HG02798 (cell line): Measurements from ENCODE around the gene HIVEP1.

Source experiments
- ATAC-seq: cut with Tn5 transposase; IDR thresholded peaks from one replicate; pipeline ENCODE4 v1.9.1; 2021; ENCODE audit warnings: mild to moderate bottlenecking; ENCODE audit not compliant: unreplicated experiment, poor library complexity

The HIVEP1 gene

DNA sequence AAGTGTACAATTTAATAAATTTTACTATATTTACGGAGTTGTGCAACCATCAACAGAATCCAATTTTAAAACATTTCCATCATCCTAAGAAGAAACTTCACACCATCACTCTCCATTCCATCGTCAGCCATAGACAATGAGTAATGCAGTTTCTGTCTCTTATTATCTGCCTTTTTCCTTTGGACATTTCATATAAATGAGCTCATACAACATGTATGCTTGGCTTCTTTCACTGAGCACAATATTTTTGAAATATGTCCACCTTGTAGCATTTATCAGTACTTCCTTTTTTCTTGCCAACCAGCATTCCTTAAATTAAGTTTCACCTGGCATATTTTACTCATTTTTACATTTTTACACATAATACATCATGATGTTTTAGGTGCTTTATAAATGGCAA lies 22.7 kb upstream of the HIVEP1 start:
- no peak for ATAC-seq

DNA sequence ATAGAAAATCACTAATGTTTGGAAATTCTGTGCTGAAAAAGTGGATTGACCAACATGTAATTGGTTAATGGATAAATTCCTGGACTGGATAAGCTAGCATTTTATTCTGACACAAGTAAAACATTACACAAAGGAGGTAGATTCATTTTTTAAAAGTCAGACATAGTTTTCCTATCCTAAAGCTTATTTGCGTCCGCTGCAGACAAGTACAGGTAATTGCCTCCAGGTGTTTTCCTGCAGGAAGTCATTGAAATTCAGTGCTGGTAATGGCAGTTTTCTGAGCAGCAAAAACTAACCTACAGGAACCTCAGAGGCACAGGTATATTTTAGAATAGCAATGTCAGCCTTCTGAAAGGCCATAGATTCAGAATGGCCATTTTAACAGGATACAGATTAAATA lies 20.0 kb upstream of the HIVEP1 start:
- ATAC-seq = no peak

- ATAC-seq = no peak
These were observed 17.1 kb upstream of the HIVEP1 start for GRCh38 chr6:11994875-11995461.

DNA sequence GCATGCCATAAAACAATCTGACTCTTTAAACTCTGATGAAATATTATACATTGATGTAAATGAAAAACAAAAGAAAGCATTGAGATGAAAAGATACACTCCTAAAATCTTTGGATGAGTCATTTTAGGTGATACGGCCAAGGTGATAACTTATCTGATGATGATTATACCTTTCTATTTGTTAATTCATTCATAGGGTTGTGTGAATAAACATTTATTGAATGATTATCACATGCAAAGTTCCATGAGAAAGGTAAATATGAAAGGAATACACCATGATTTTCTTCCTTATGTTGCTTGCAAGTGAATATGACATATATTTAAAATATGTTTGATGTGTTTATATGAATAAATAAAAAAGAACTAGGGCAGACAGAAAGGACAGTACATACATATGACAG lies 15.4 kb upstream of the HIVEP1 start:
- ATAC-seq = no peak

- no peak for ATAC-seq
These were observed 12.9 kb upstream of the HIVEP1 start for GRCh38 chr6:11999246-11999645.

DNA sequence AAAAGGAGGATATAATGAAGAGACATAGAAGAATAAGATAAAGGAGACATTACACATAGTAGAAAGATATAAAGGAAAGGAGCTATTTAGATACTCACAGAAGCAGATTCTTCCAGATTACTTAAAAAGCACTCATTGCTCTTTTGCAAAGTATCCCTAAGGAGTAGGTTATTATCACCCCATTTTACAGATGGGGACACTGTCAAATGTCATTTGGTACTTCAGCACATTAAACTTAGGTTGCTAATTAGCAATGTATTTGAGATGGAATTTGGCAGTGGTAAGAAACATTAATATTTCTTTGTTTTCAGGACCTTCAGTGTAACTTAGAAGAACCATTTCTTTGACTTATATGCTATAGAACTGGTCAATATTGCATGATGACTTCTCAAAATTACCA lies 11.9 kb upstream of the HIVEP1 start:
- ATAC-seq = no peak

- ATAC-seq = no peak
These were observed 11.0 kb upstream of the HIVEP1 start for GRCh38 chr6:12001004-12001705.

- ATAC-seq = no peak
These were observed 10.2 kb upstream of the HIVEP1 start for GRCh38 chr6:12001706-12002435.

DNA sequence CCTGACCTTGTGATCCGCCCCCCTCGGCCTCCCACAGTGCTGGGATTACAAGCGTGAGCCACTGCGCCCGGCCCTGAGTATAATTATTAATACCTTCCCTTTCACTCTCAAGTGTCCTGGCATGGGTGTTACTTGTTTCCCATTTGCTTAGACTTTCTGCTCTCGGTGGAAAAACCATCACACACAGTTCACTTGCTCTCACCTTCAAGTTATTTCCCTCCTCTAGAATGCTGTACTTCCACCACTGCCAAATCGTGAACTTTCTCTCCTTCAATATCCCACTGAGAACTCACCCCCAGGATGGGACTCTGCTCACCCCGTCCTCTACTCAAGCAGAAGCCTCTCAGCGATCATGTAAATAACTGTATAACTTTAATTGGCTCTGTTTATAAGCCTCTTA lies 4.6 kb upstream of the HIVEP1 start:
- ATAC-seq = no peak

DNA sequence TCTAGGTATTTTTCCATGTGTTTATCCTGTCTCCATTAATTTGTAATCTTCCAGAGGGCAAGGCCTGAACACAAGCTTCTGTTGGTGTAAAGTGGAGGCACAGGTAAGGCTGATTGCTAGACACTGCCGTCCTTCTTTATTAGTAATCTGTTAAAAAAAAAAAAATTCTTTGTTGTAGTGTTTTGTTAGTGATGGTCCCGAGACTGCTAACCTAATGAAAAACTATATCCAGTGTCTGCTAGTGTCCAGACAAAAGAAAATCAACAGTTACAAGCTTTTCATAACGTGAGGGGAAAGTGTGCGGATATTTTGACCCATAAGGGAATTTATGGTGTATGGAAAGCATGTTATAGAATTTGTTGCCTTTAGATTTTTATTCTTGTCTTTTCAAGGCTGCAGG lies 4.2 kb upstream of the HIVEP1 start:
- ATAC-seq = no peak

- peak; percentile 38 for ATAC-seq
These were observed 3.5 kb upstream of the HIVEP1 start for GRCh38 chr6:12008366-12009179.

GRCh38 chr6:12009180-12009685 lies 2.9 kb upstream of the HIVEP1 start:
- no peak for ATAC-seq

GRCh38 chr6:12009876-12010634 lies 2.1 kb upstream of the HIVEP1 start:
- no peak for ATAC-seq

- peak; percentile 32 for ATAC-seq
These were observed 1.4 kb upstream of the HIVEP1 start for GRCh38 chr6:12010635-12011275.

DNA sequence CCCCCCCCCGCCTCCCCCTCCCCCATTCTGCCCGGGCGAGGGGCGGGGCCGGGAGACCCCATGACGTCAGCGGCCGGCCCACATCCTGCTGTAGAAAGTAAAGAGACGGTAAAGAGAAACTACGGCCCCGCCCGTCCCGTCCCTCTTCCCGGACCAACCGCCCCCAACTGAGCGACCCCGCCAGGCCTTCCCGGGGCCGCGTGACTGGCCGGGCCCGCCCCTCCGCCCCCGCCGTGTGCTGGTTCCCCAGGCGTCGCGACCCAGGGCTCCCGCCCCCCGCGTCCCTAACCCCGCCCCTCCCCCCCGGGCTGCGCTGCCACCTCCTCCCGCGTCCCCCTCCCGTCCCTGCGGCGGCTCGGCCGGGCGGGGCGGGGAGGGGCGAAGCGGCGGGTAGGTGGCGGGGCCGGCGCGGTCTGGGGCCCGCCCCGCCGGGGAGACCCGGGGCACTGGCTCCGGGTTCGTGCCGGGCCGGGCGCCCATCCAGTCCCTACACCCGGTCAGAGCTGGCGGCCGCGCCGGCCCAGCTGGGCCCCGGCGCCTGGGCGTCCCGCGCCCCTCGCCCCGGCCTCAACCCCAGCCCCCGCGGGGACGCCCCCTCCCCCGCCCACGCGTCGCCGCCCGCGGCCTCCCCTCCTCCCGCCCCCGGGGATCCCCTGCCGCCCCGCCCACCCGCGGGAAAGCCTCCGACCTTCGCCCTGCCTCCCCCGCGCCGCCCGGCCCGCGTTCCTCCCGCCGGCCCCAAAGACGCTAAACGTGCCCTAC lies 655 bp upstream of the HIVEP1 start:
- ATAC-seq = peak; percentile 73

DNA sequence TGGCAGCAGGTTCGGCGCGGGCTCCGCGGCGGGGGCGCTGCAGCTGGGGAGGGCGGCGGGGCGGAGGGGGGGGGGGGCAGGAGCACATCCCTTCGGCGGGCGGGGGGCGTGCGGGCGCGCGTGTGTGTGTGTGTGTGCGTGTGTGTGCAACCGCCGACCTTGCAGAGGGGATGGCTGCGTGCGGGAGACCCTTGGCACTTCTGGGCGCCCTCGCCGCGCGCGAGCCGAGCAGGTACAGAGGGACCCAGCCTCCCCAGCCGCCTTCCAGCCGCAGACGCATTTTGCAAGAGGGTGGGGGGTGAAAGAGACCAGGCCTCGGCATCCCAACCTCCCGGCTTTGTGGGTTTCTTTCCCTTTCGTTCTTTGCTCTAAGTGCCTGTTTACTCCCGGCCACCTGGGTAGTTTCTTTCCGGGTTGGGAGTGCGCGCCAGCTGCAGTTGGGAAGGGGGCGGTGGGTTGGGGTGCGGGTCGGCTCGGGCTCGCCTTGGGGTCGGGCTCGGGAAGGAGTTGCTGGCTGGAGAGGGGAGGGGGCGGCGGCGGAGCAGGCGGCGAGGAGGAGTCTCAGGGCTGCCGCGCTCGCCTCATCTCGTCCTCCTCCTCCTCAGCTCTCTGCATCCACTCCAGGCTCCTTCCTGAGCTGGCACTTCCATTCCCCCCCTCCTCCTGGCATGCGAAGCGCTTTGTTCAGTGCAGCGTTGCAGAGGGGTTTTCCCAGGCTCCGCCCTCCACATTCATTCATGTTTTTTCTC lies 620 bp downstream of the HIVEP1 start:
- no peak for ATAC-seq

DNA sequence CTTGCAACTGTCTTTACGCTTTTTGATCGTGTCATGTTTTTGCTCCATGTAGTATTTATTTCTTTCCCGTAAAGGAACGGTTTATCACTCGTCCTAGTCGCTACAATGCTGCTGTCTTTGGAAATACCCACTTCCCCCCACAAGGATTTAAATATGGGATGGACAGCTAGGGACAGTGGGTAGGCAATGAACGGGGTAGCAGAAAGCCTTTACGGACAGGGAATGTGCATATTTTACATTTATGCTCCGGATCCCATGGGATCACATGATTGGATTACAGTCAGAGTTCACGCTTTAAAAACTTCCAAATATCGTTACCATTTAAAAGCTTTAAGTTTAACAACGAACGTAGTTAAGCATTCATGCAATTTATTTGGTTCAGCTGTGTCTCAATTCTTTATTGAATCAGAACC lies 1.2 kb downstream of the HIVEP1 start:
- no peak for ATAC-seq
